SU-DHL-6 (cell line): ENCODE measurements around the gene DPYSL5.

Source experiments
- H2AFZ ChIP-seq: fragments of 200-600 bp; sonication (generic); 2 replicates; pipeline ENCODE4 v1.6.1; 2014; ENCODE audit warnings: low read depth, mild to moderate bottlenecking, moderate library complexity, mixed read lengths, antibody characterized with exemption, low read length; ENCODE audit not compliant: severe bottlenecking
- H3F3A ChIP-seq: fragments of 200-600 bp; shearing (Covaris generic); 2 replicates; pipeline ENCODE4 v1.6.0; 2016; ENCODE audit warnings: antibody characterized with exemption, mild to moderate bottlenecking; ENCODE audit not compliant: insufficient read depth
- H3K27ac ChIP-seq: fragments of 200-600 bp; sonication (generic); 2 replicates; pipeline ENCODE4 v1.5.1; 2016; ENCODE audit warnings: low read depth, mild to moderate bottlenecking, low read length, moderate library complexity, mixed read lengths
- H3K27me3 ChIP-seq: fragments of 200-600 bp; sonication (generic), shearing (Covaris generic); 2 replicates; pipeline ENCODE4 v1.6.0; 2014; ENCODE audit warnings: mild to moderate bottlenecking, low read length
- H3K36me3 ChIP-seq: fragments of 200-600 bp; sonication (generic); 2 replicates; pipeline ENCODE4 v1.6.1; 2014; ENCODE audit warnings: mild to moderate bottlenecking, low read length, mixed read lengths
- H3K4me2 ChIP-seq: fragments of 300-600, 200-600 bp; shearing (Covaris generic), sonication (generic); 2 replicates; pipeline ENCODE4 v1.6.0; 2014; ENCODE audit warnings: low read length, low read depth, mild to moderate bottlenecking; ENCODE audit not compliant: poor library complexity, severe bottlenecking
- H3K4me3 ChIP-seq: fragments of 200-600 bp; sonication (generic); 2 replicates; pipeline ENCODE4 v1.5.1; 2014; ENCODE audit warnings: antibody characterized with exemption, low read length, mild to moderate bottlenecking, mixed read lengths; ENCODE audit not compliant: insufficient read depth, poor library complexity, severe bottlenecking
- H3K79me2 ChIP-seq: fragments of 200-600 bp; sonication (generic); 2 replicates; pipeline ENCODE4 v1.6.1; 2014; ENCODE audit warnings: mild to moderate bottlenecking, low read length, moderate library complexity; ENCODE audit not compliant: insufficient read depth
- H3K9ac ChIP-seq: fragments of 200-600 bp; sonication (generic); 2 replicates; pipeline ENCODE4 v1.7.0; 2014; ENCODE audit warnings: mild to moderate bottlenecking, low read length
- H3K9me2 ChIP-seq: fragments of 200-600 bp; sonication (generic); replicated peaks from 2 replicates; pipeline ENCODE4 v1.6.1; 2014; ENCODE audit warnings: low read length; ENCODE audit not compliant: insufficient read depth
- H3K9me3 ChIP-seq: fragments of 200-600 bp; sonication (generic); 2 replicates; pipeline ENCODE4 v1.6.1; 2014; ENCODE audit warnings: low read length, mixed read lengths; ENCODE audit not compliant: insufficient read depth
- H4K20me1 ChIP-seq: fragments of 200-600 bp; sonication (generic); 2 replicates; pipeline ENCODE4 v1.6.1; 2014; ENCODE audit warnings: low read depth, mild to moderate bottlenecking, antibody characterized with exemption, low read length, moderate library complexity, mixed read lengths
- EZH2phosphoT487 ChIP-seq: fragments of 200-600 bp; sonication (generic), shearing (Covaris generic); conservative IDR thresholded peaks from 2 replicates; pipeline ENCODE4 v1.6.1; 2018; ENCODE audit warnings: mild to moderate bottlenecking, antibody characterized with exemption, low read length, moderate library complexity, mixed read lengths
- TF ChIP-seq, protein P1 (sequence below): fragments of 200-600 bp; sonication (generic); IDR thresholded peaks from one replicate; pipeline ENCODE4 v1.5.1; 2017; ENCODE audit warnings: antibody characterized with exemption, mild to moderate bottlenecking, low read length, moderate library complexity; ENCODE audit not compliant: insufficient read depth, poor library complexity, severe bottlenecking

DPYSL5 gene

GRCh38 chr2:26915316-26915715 lies 67.4 kb downstream of the DPYSL5 start:
- Histone ChIP-seq H3K36me3 (no peaks in the 10 kb centered on the region), H4K20me1 (no peaks in the 10 kb centered on the region), H2AFZ (no peak overlapping the region), H3K4me2 (no peak overlapping the region), H3K9me3 (no peaks in the 10 kb centered on the region), H3K9me2 (no peaks in the 10 kb centered on the region), H3K27ac (no peak overlapping the region), H3K79me2 (no peaks in the 10 kb centered on the region), H3K27me3 (no peaks in the 10 kb centered on the region), H3K9ac (no peak overlapping the region), H3F3A (no peaks in the 10 kb centered on the region), H3K4me3 (no peak overlapping the region)
- TF ChIP-seq EZH2phosphoT487: no peak
- TF ChIP-seq, protein P1, sequence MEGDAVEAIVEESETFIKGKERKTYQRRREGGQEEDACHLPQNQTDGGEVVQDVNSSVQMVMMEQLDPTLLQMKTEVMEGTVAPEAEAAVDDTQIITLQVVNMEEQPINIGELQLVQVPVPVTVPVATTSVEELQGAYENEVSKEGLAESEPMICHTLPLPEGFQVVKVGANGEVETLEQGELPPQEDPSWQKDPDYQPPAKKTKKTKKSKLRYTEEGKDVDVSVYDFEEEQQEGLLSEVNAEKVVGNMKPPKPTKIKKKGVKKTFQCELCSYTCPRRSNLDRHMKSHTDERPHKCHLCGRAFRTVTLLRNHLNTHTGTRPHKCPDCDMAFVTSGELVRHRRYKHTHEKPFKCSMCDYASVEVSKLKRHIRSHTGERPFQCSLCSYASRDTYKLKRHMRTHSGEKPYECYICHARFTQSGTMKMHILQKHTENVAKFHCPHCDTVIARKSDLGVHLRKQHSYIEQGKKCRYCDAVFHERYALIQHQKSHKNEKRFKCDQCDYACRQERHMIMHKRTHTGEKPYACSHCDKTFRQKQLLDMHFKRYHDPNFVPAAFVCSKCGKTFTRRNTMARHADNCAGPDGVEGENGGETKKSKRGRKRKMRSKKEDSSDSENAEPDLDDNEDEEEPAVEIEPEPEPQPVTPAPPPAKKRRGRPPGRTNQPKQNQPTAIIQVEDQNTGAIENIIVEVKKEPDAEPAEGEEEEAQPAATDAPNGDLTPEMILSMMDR: no peak

GRCh38 chr2:26916128-26916692 lies 68.3 kb downstream of the DPYSL5 start:
- Histone ChIP-seq H3K79me2 (no peaks in the 10 kb centered on the region), H4K20me1 (no peaks in the 10 kb centered on the region), H3F3A (no peaks in the 10 kb centered on the region), H3K36me3 (no peaks in the 10 kb centered on the region), H3K4me2 (no peak overlapping the region), H3K9ac (no peak overlapping the region), H3K4me3 (no peak overlapping the region), H3K27ac (no peak overlapping the region), H3K9me2 (no peaks in the 10 kb centered on the region), H3K27me3 (no peaks in the 10 kb centered on the region), H3K9me3 (no peaks in the 10 kb centered on the region), H2AFZ (no peak overlapping the region)
- no peak for TF ChIP-seq EZH2phosphoT487
- TF ChIP-seq, protein P1: no peak

DNA sequence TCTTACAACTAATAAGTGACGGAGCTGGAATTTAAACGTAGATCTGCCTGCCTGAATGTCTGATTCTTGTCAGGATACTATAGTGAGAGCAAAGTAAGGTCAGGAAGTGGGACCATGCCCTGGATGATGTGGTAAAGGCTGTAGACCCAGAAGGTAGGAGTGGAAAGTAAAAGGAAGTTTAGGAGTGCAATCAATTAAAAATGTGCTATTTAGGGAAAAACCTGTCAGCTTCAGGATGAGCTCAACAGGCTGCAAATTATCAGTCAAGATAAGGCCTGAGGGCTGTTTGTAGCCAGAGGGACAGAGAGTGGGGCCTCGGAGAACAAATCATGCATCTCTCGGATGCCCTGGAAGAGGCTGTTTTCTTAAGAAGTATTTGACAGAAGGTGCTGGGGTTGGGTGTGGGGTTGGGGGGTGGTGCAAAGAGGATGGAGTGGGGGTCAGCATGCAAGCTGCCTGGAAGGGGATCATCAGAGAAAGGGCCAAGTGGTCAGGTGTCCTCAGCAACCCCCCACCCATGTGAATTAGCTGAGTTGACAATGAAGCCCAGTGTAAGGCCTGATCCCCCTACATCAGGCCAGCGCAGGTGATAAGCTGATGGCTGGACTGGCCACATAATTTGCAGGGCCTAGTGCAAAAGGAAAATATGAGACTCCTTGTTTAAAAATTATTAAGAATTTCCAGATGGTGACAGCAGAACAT lies 69.4 kb downstream of the DPYSL5 start:
- Histone ChIP-seq H3K4me3 (no peak overlapping the region), H3K9me2 (no peaks in the 10 kb centered on the region), H2AFZ (no peak overlapping the region), H4K20me1 (no peaks in the 10 kb centered on the region), H3K27me3 (no peaks in the 10 kb centered on the region), H3F3A (no peaks in the 10 kb centered on the region), H3K4me2 (no peak overlapping the region), H3K27ac (no peak overlapping the region), H3K36me3 (no peaks in the 10 kb centered on the region), H3K9me3 (no peaks in the 10 kb centered on the region), H3K9ac (no peak overlapping the region), H3K79me2 (no peaks in the 10 kb centered on the region)
- TF ChIP-seq EZH2phosphoT487: no peak
- TF ChIP-seq, protein P1: no peak
